WTC11 (cell line): ENCODE measurements around the gene INTS11. TPM values are rescaled to one million over a fixed set of nuclear protein-coding genes. Genes with fewer than 3 reads are reported as not detected.

Source experiments
- ATAC-seq: fragments of 200-7000 bp; cut with Tn5 transposase; 2 replicates; pipeline ENCODE4 v1.10.0; 2021; ENCODE audit warnings: mild to moderate bottlenecking, moderate library complexity
- CTCF ChIA-PET: fragments of 300-600 bp; sonication (Branson Sonifier 250); formaldehyde crosslinking; loops from one replicate; lab custom pipeline; 2021; ENCODE audit warnings: antibody characterized with exemption; lab: Charles Lee
- POLR2A ChIA-PET: fragments of 350-600 bp; sonication (Branson Sonifier 250); formaldehyde crosslinking; loops from one replicate; lab custom pipeline; 2021; ENCODE audit warnings: antibody characterized with exemption; lab: Charles Lee
- DNase-seq: peaks from one replicate; pipeline ENCODE4 v3.0.0; 2021; ENCODE audit warnings: low spot score
- H3K27ac Mint-ChIP-seq: 2 replicates; pipeline ENCODE4 v1.8.0; 2021; ENCODE audit warnings: mixed read lengths
- H3K27me3 Mint-ChIP-seq: 2 replicates; pipeline ENCODE4 v1.8.0; 2021; ENCODE audit warnings: low read depth, mild to moderate bottlenecking, moderate library complexity, mixed read lengths
- H3K36me3 Mint-ChIP-seq: 2 replicates; pipeline ENCODE4 v1.8.0; 2021; ENCODE audit warnings: mixed read lengths
- H3K4me1 Mint-ChIP-seq: 2 replicates; pipeline ENCODE4 v1.8.0; 2022; ENCODE audit warnings: mixed read lengths
- H3K4me3 Mint-ChIP-seq: 2 replicates; pipeline ENCODE4 v1.8.0; 2021; ENCODE audit warnings: mild to moderate bottlenecking, moderate library complexity, mixed read lengths
- H3K9me3 Mint-ChIP-seq: 2 replicates; pipeline ENCODE4 v1.8.0; 2021; ENCODE audit warnings: mixed read lengths
- ATF2 ChIP-seq: sonication (generic); formaldehyde crosslinking; IDR thresholded peaks from 2 replicates; pipeline ENCODE4 v1.8.1; 2022; ENCODE audit warnings: low read depth, missing genetic modification reagents, borderline replicate concordance
- CREB1 ChIP-seq: sonication (generic); formaldehyde crosslinking; IDR thresholded peaks from 2 replicates; pipeline ENCODE4 v1.8.0; 2023; ENCODE audit warnings: mild to moderate bottlenecking, missing genetic modification reagents
- CREM ChIP-seq: sonication (generic); formaldehyde crosslinking; IDR thresholded peaks from 2 replicates; pipeline ENCODE4 v1.8.1; 2022; ENCODE audit warnings: mild to moderate bottlenecking, missing genetic modification reagents, moderate library complexity
- ESRRA ChIP-seq: sonication (generic); formaldehyde crosslinking; IDR thresholded peaks from 2 replicates; pipeline ENCODE4 v1.8.1; 2022; ENCODE audit warnings: mild to moderate bottlenecking, missing genetic modification reagents, borderline replicate concordance
- ETV6 ChIP-seq: sonication (generic); formaldehyde crosslinking; IDR thresholded peaks from 2 replicates; pipeline ENCODE4 v1.8.1; 2022; ENCODE audit warnings: mild to moderate bottlenecking, missing genetic modification reagents
- HMGA2 ChIP-seq: fragments of 250-450 bp; sonication (Bioruptor Pico); IDR thresholded peaks from 2 replicates; pipeline ENCODE4 v1.4.0; 2021; ENCODE audit warnings: mild to moderate bottlenecking, moderate library complexity
- MXD4 ChIP-seq: fragments of 250-450 bp; sonication (Bioruptor Pico); IDR thresholded peaks from 2 replicates; pipeline ENCODE4 v1.8.0; 2021; ENCODE audit warnings: mild to moderate bottlenecking, moderate library complexity, borderline replicate concordance
- NFYB ChIP-seq: sonication (generic); formaldehyde crosslinking; conservative IDR thresholded peaks from 2 replicates; pipeline ENCODE4 v1.8.0; 2022; ENCODE audit warnings: low read depth, missing genetic modification reagents
- OVOL2 ChIP-seq: fragments of 250-450 bp; sonication (Bioruptor Pico); IDR thresholded peaks from 2 replicates; pipeline ENCODE4 v1.9.0; 2021; ENCODE audit warnings: mild to moderate bottlenecking, borderline replicate concordance
- PREB ChIP-seq: sonication (generic); formaldehyde crosslinking; IDR thresholded peaks from 2 replicates; pipeline ENCODE4 v1.8.1; 2022; ENCODE audit warnings: mild to moderate bottlenecking, missing genetic modification reagents, moderate library complexity, borderline replicate concordance
- SOX15 ChIP-seq: fragments of 250-450 bp; sonication (Bioruptor Pico); IDR thresholded peaks from 2 replicates; pipeline ENCODE4 v1.9.0; 2021; ENCODE audit warnings: mild to moderate bottlenecking
- SP1 ChIP-seq: sonication (generic); formaldehyde crosslinking; conservative IDR thresholded peaks from 2 replicates; pipeline ENCODE4 v1.8.1; 2022; ENCODE audit warnings: missing genetic modification reagents
- TCF7 ChIP-seq: sonication (generic); formaldehyde crosslinking; IDR thresholded peaks from 2 replicates; pipeline ENCODE4 v1.8.0; 2022; ENCODE audit warnings: mild to moderate bottlenecking, low read depth, missing genetic modification reagents, moderate library complexity
- TEAD4 ChIP-seq: sonication (generic); formaldehyde crosslinking; IDR thresholded peaks from 2 replicates; pipeline ENCODE4 v1.8.0; 2022; ENCODE audit warnings: mild to moderate bottlenecking, missing genetic modification reagents
- USF1 ChIP-seq: sonication (generic); formaldehyde crosslinking; IDR thresholded peaks from 2 replicates; pipeline ENCODE4 v1.8.0; 2022; ENCODE audit warnings: mild to moderate bottlenecking, missing genetic modification reagents
- USF2 ChIP-seq: sonication (generic); formaldehyde crosslinking; IDR thresholded peaks from 2 replicates; pipeline ENCODE4 v1.8.1; 2023; ENCODE audit warnings: mild to moderate bottlenecking, missing genetic modification reagents, moderate library complexity
- ZBTB21 ChIP-seq: sonication (generic); formaldehyde crosslinking; IDR thresholded peaks from 2 replicates; pipeline ENCODE4 v1.8.1; 2023; ENCODE audit warnings: mild to moderate bottlenecking, missing genetic modification reagents, borderline replicate concordance
- ZNF219 ChIP-seq: sonication (generic); formaldehyde crosslinking; IDR thresholded peaks from 2 replicates; pipeline ENCODE4 v1.8.0; 2023; ENCODE audit warnings: missing genetic modification reagents, mild to moderate bottlenecking, borderline replicate concordance
- ZNF281 ChIP-seq: sonication (generic); formaldehyde crosslinking; IDR thresholded peaks from 2 replicates; pipeline ENCODE4 v1.8.0; 2023; ENCODE audit warnings: mild to moderate bottlenecking, missing genetic modification reagents
- ZNF425 ChIP-seq: fragments of 250-450 bp; sonication (Bioruptor Pico); conservative IDR thresholded peaks from 2 replicates; pipeline ENCODE4 v1.9.0; 2021; ENCODE audit warnings: mild to moderate bottlenecking
- ZSCAN18 ChIP-seq: fragments of 250-450 bp; sonication (Bioruptor Pico); IDR thresholded peaks from 2 replicates; pipeline ENCODE4 v2.1.2; 2022; ENCODE audit warnings: mild to moderate bottlenecking, moderate library complexity
- total RNA-seq: library from RNA; stranded (reverse); gene quantifications from 3 replicates; pipeline ENCODE4 v1.2.3, GENCODE V29; 2021

INTS11 gene
- total RNA-seq, 1 experiment from 2014 or later = 170 TPM

- POLR2A ChIA-PET = no interaction called here
- CTCF ChIA-PET = interaction anchor here (1.0 to 4.3 kb wide), 2 partner anchors 9 to 171 kb away, joined by 3 to 81 read pairs; no protein-coding TSS in a partner anchor
- H3K27ac Mint-ChIP-seq = no peak overlapping the region
- H3K9me3 Mint-ChIP-seq = no peaks in the 10 kb centered on the region
- no peak overlapping the region for H3K4me3 Mint-ChIP-seq
- DNase-seq (peak; percentile 73), ATAC-seq (peak; percentile 73)
- TF ChIP-seq SP1 (peak; percentile 37; the same call in 1 of the 2 replicates), ZNF425 (CRISPR knock-in tag) (no peak), TCF7 (CRISPR knock-in tag) (0 out of 2 replicates have a peak, but pooled peaks have one; percentile 16)
- peaks cover 4% of the 10 kb centered on the region; the same call in 1 of the 2 replicates for H3K4me1 Mint-ChIP-seq
- no peaks in the 10 kb centered on the region for H3K27me3 Mint-ChIP-seq
- H3K36me3 Mint-ChIP-seq = no peaks in the 10 kb centered on the region
Measured at GRCh38 chr1:1293263-1294249, 30.9 kb downstream of the INTS11 start.

- ChIA-PET CTCF (interaction anchor here (0.6 to 4.3 kb wide), 9 partner anchors 9 to 316 kb away, joined by 3 to 81 read pairs (median 7); partner anchors contain the start of genes SCNN1D and UBE2J2), POLR2A (no interaction called here)
- Mint-ChIP-seq H3K9me3 (no peaks in the 10 kb centered on the region), H3K36me3 (no peaks in the 10 kb centered on the region)
- no peak for ATAC-seq
- TF ChIP-seq CREB1 (CRISPR knock-in tag) (no peak), USF2 (CRISPR knock-in tag) (no peak), ETV6 (CRISPR knock-in tag) (no peak), OVOL2 (CRISPR knock-in tag) (no peak), ZNF219 (CRISPR knock-in tag) (no peak), PREB (no peak), ZBTB21 (no peak), MXD4 (CRISPR knock-in tag) (no peak), TEAD4 (CRISPR knock-in tag) (no peak), NFYB (CRISPR knock-in tag) (no peak), ESRRA (CRISPR knock-in tag) (no peak), USF1 (CRISPR knock-in tag) (no peak), CREM (CRISPR knock-in tag) (no peak), ATF2 (no peak), ZSCAN18 (CRISPR knock-in tag) (no peak), HMGA2 (CRISPR knock-in tag) (no peak), SOX15 (CRISPR knock-in tag) (no peak), ZNF281 (CRISPR knock-in tag) (no peak)
- TF ChIP-seq, all 79 proteins: peak for 0
- no peak for DNase-seq
- H3K4me1 Mint-ChIP-seq = peaks cover 4% of the 10 kb centered on the region; the same call in 1 of the 2 replicates
- no peaks in the 10 kb centered on the region for H3K27me3 Mint-ChIP-seq
- no peak overlapping the region for H3K27ac Mint-ChIP-seq
- H3K4me3 Mint-ChIP-seq = no peak overlapping the region
Measured at GRCh38 chr1:1292851-1293250, 31.6 kb downstream of the INTS11 start.
